Astrocyte (in vitro differentiated cells and primary cell): Measurements from ENCODE around the gene ABCG8. TPM values are rescaled to one million over a fixed set of nuclear protein-coding genes. Genes with fewer than 3 reads are reported as not detected.

Source experiments
- DNase-seq: peaks from one replicate; pipeline ENCODE4 v3.0.0-alpha.2; 2010; ENCODE audit warnings: low read depth
- FAIRE-seq: peaks from 2 replicates; lab custom pipeline; 2011; peaks lifted over from hg19 to GRCh38; lab: Jason Lieb, UNC
- H2AFZ ChIP-seq: 2 replicates; pipeline ENCODE4 v1.6.0; 2012; ENCODE audit warnings: low read depth, low read length, inconsistent platforms
- H3K27ac ChIP-seq: 2 replicates; pipeline ENCODE4 v1.5.1; 2011; ENCODE audit warnings: low read depth, low read length, inconsistent platforms
- H3K27me3 ChIP-seq: 2 replicates; pipeline ENCODE4 v1.6.0; 2011; ENCODE audit warnings: low read length, inconsistent platforms; ENCODE audit not compliant: insufficient read depth
- H3K36me3 ChIP-seq: 2 replicates; pipeline ENCODE4 v1.5.1; 2011; ENCODE audit warnings: low read length, inconsistent platforms; ENCODE audit not compliant: insufficient read depth
- H3K4me1 ChIP-seq: 2 replicates; pipeline ENCODE4 v1.5.1; 2011; ENCODE audit warnings: low read length, inconsistent platforms; ENCODE audit not compliant: insufficient read depth
- H3K4me2 ChIP-seq: 2 replicates; pipeline ENCODE4 v1.6.0; 2012; ENCODE audit warnings: low read length, inconsistent platforms
- H3K4me3 ChIP-seq: 2 replicates; pipeline ENCODE4 v1.5.1; 2011; ENCODE audit warnings: low read depth, mild to moderate bottlenecking, low read length, inconsistent platforms; ENCODE audit not compliant: insufficient read depth
- H3K79me2 ChIP-seq: 2 replicates; pipeline ENCODE4 v1.6.0; 2012; ENCODE audit warnings: mild to moderate bottlenecking, low read length, inconsistent platforms; ENCODE audit not compliant: insufficient read depth
- H3K9ac ChIP-seq: 2 replicates; pipeline ENCODE4 v1.6.0; 2012; ENCODE audit warnings: mild to moderate bottlenecking, low read length, inconsistent platforms
- H3K9me3 ChIP-seq: 2 replicates; pipeline ENCODE4 v1.5.1; 2012; ENCODE audit warnings: low read depth, mild to moderate bottlenecking, low read length, inconsistent platforms; ENCODE audit not compliant: insufficient read depth
- H4K20me1 ChIP-seq: 2 replicates; pipeline ENCODE4 v1.6.0; 2012; ENCODE audit warnings: low read length, inconsistent platforms; ENCODE audit not compliant: insufficient read depth
- H3K27ac Mint-ChIP-seq: one replicate; pipeline ENCODE4 v1.8.0; 2021; ENCODE audit warnings: mild to moderate bottlenecking, mixed read lengths; ENCODE audit not compliant: unreplicated experiment
- H3K27me3 Mint-ChIP-seq: one replicate; pipeline ENCODE4 v1.8.0; 2021; ENCODE audit warnings: low read depth, mixed read lengths; ENCODE audit not compliant: unreplicated experiment
- H3K36me3 Mint-ChIP-seq: one replicate; pipeline ENCODE4 v1.8.0; 2021; ENCODE audit warnings: low read depth, mixed read lengths; ENCODE audit not compliant: unreplicated experiment
- H3K4me1 Mint-ChIP-seq: one replicate; pipeline ENCODE4 v1.8.0; 2021; ENCODE audit warnings: low read depth, mixed read lengths; ENCODE audit not compliant: unreplicated experiment
- H3K4me3 Mint-ChIP-seq: one replicate; pipeline ENCODE4 v1.8.0; 2021; ENCODE audit warnings: mild to moderate bottlenecking, moderate library complexity, mixed read lengths; ENCODE audit not compliant: unreplicated experiment
- H3K9me3 Mint-ChIP-seq: one replicate; pipeline ENCODE4 v1.8.0; 2021; ENCODE audit warnings: mild to moderate bottlenecking, mixed read lengths; ENCODE audit not compliant: unreplicated experiment
- CTCF ChIP-seq: IDR thresholded peaks from 2 replicates; pipeline ENCODE4 v1.5.1; 2011; ENCODE audit warnings: low read depth, mild to moderate bottlenecking, inconsistent platforms, low read length, moderate library complexity; ENCODE audit not compliant: insufficient read depth
- EZH2 ChIP-seq: IDR thresholded peaks from 2 replicates; pipeline ENCODE4 v1.6.1; 2012; ENCODE audit warnings: mild to moderate bottlenecking, low read length, inconsistent platforms; ENCODE audit not compliant: insufficient read depth
- total RNA-seq: library from RNA; stranded (reverse); gene quantifications from 2 replicates; pipeline ENCODE4 v1.2.1, GENCODE V29; 2021

The ABCG8 gene
- total RNA-seq, 1 donor from 2014 or later, result not detected

GRCh38 chr2:43851011-43851980, 12.5 kb downstream of the ABCG8 start:
- H3K4me3 ChIP-seq, result no peak overlapping the region
- H3K27ac ChIP-seq, result no peak overlapping the region
- H3K9me3 Mint-ChIP-seq, result peaks cover 13% of the 10 kb centered on the region
- H3K36me3 ChIP-seq, result no peaks in the 10 kb centered on the region
- peaks cover 23% of the 10 kb centered on the region for H3K27me3 ChIP-seq
- H3K9me3 ChIP-seq, result no peaks in the 10 kb centered on the region
- no peaks in the 10 kb centered on the region for H3K4me1 Mint-ChIP-seq
- H3K79me2 ChIP-seq, result no peaks in the 10 kb centered on the region
- peaks cover 5% of the 10 kb centered on the region for H3K36me3 Mint-ChIP-seq
- TF ChIP-seq CTCF, result no peak
- TF ChIP-seq EZH2, result no peak
- H4K20me1 ChIP-seq, result no peaks in the 10 kb centered on the region
- DNase-seq (no peak), FAIRE-seq (no peak)
- no peak overlapping the region for H3K27ac Mint-ChIP-seq
- no peak overlapping the region for H2AFZ ChIP-seq
- peaks cover 49% of the 10 kb centered on the region for H3K27me3 Mint-ChIP-seq
- no peak overlapping the region for H3K9ac ChIP-seq
- no peaks in the 10 kb centered on the region for H3K4me1 ChIP-seq
- no peak overlapping the region for H3K4me3 Mint-ChIP-seq
- no peak overlapping the region for H3K4me2 ChIP-seq

GRCh38 chr2:43852196-43852730, 13.5 kb downstream of the ABCG8 start:
- no peak for FAIRE-seq

More at GRCh38 chr2:43852196-43852730, 13.5 kb downstream of the ABCG8 start:
- peaks cover 6% of the 10 kb centered on the region for H3K36me3 Mint-ChIP-seq
- DNase-seq, result no peak
- H3K9me3 Mint-ChIP-seq, result peaks cover 15% of the 10 kb centered on the region
- peaks cover 49% of the 10 kb centered on the region for H3K27me3 Mint-ChIP-seq
- Histone ChIP-seq H3K79me2 (no peaks in the 10 kb centered on the region), H3K9me3 (no peaks in the 10 kb centered on the region), H3K9ac (no peak overlapping the region), H3K36me3 (no peaks in the 10 kb centered on the region), H3K4me2 (no peak overlapping the region), H3K27me3 (peaks cover 26% of the 10 kb centered on the region), H3K4me1 (no peaks in the 10 kb centered on the region), H3K27ac (no peak overlapping the region), H2AFZ (no peak overlapping the region), H3K4me3 (no peak overlapping the region), H4K20me1 (no peaks in the 10 kb centered on the region)
- H3K4me3 Mint-ChIP-seq, result no peak overlapping the region
- no peaks in the 10 kb centered on the region for H3K4me1 Mint-ChIP-seq
- TF ChIP-seq EZH2, result no peak
- TF ChIP-seq CTCF, result no peak
- no peak overlapping the region for H3K27ac Mint-ChIP-seq
